Ascending aorta (tissue), 2 donors: ENCODE data around the gene AGAP1. TPM values are rescaled to one million over a fixed set of nuclear protein-coding genes. Genes with fewer than 3 reads are reported as not detected.

ENCODE experiments used
- DNase-seq, 2 donors: peaks; one replicate each; pipeline ENCODE4 v3.0.0-alpha.2; 2019; ENCODE audit warnings: low spot score in 2 of 2
- H3K27ac ChIP-seq, 2 donors: fragments of 200-600 bp; sonication (generic); one replicate each; pipeline ENCODE4 v1.5.1; 2016 to 2017; ENCODE audit warnings: mild to moderate bottlenecking in 1 of 2
- H3K27me3 ChIP-seq: fragments of 200-600 bp; sonication (generic); one replicate; pipeline ENCODE4 v1.5.1; 2017
- H3K36me3 ChIP-seq, 2 donors: fragments of 200-600 bp; sonication (generic); one replicate each; pipeline ENCODE4 v1.5.1; 2016
- H3K4me1 ChIP-seq, 2 donors: fragments of 200-600 bp; sonication (generic); one replicate each; pipeline ENCODE4 v1.5.1; 2016 to 2017; ENCODE audit warnings: mild to moderate bottlenecking in 1 of 2
- H3K4me3 ChIP-seq, 2 donors: fragments of 200-600 bp; sonication (generic); one replicate each; pipeline ENCODE4 v1.5.1; 2016 to 2017; ENCODE audit warnings: mild to moderate bottlenecking in 1 of 2
- H3K9me3 ChIP-seq, 2 donors: fragments of 200-600 bp; sonication (generic); one replicate each; pipeline ENCODE4 v1.5.1; 2016
- CTCF ChIP-seq, 3 experiments: fragments of 200-600 bp in 2 of 3; fragments of 450-650 bp in 1 of 3; sonication (generic) in 2 of 3; IDR thresholded peaks; one replicate each; pipeline ENCODE4 v1.5.1; 2016 to 2019; ENCODE audit warnings: antibody characterized with exemption in 3 of 3, mild to moderate bottlenecking in 1 of 3, moderate library complexity in 1 of 3
- intact Hi-C: fragments of 100-400 bp; cut with DNase I; formaldehyde crosslinking; loops from one replicate; pipeline ENCODE4 v1.15.1; 2023
- total RNA-seq: library from RNA; depleted of rRNA; stranded (reverse); fragments of >200 nt; gene quantifications from one replicate; pipeline ENCODE4 v1.1.0, GENCODE V29; 2016

AGAP1 gene
- total RNA-seq, 1 donor from 2014 or later, result 19.7 TPM

- H3K36me3 ChIP-seq, result peaks cover 0 to 20% of the 10 kb centered on the region in 2 donors
- no peaks in the 10 kb centered on the region for H3K4me1 ChIP-seq
- no peak overlapping the region for H3K4me3 ChIP-seq
- DNase-seq, result no peak
- H3K9me3 ChIP-seq, result no peaks in the 10 kb centered on the region
- H3K27me3 ChIP-seq, result no peaks in the 10 kb centered on the region
- no peak overlapping the region for H3K27ac ChIP-seq
- intact Hi-C loops, result no loop called here
- no peak for TF ChIP-seq CTCF (IDR thresholded peaks at IDR 0.05)
Observed at GRCh38 chr2:235976516-235976915, 482.7 kb downstream of the AGAP1 start.

- no peak for TF ChIP-seq CTCF (IDR thresholded peaks at IDR 0.05)
- no peaks in the 10 kb centered on the region for H3K27me3 ChIP-seq
- intact Hi-C loops, result no loop called here
Observed at GRCh38 chr2:235976956-235977355, 483.1 kb downstream of the AGAP1 start.

GRCh38 chr2:235977445-235977844, 483.6 kb downstream of the AGAP1 start:
- no peak for TF ChIP-seq CTCF (IDR thresholded peaks at IDR 0.05)
- H3K4me3 ChIP-seq, result no peak overlapping the region
- no peaks in the 10 kb centered on the region for H3K4me1 ChIP-seq
- intact Hi-C loops, result no loop called here
- H3K36me3 ChIP-seq, result peaks cover 0 to 16% of the 10 kb centered on the region in 2 donors
- no peak for DNase-seq
- no peaks in the 10 kb centered on the region for H3K27me3 ChIP-seq
- no peaks in the 10 kb centered on the region for H3K9me3 ChIP-seq
- H3K27ac ChIP-seq, result no peak overlapping the region

More at GRCh38 chr2:235976956-235977355, 483.1 kb downstream of the AGAP1 start:
- H3K4me1 ChIP-seq, result no peaks in the 10 kb centered on the region
- H3K4me3 ChIP-seq, result no peak overlapping the region
- no peaks in the 10 kb centered on the region for H3K9me3 ChIP-seq
- no peak overlapping the region for H3K27ac ChIP-seq
- peaks cover 0 to 20% of the 10 kb centered on the region in 2 donors for H3K36me3 ChIP-seq
- DNase-seq, result no peak

GRCh38 chr2:235978022-235978421, 484.2 kb downstream of the AGAP1 start:
- H3K27ac ChIP-seq, result no peak overlapping the region
- H3K27me3 ChIP-seq, result no peaks in the 10 kb centered on the region
- intact Hi-C loops, result no loop called here
- H3K9me3 ChIP-seq, result no peaks in the 10 kb centered on the region
- H3K4me3 ChIP-seq, result no peak overlapping the region
- no peak for TF ChIP-seq CTCF (IDR thresholded peaks at IDR 0.05)
- H3K36me3 ChIP-seq, result peaks cover 0 to 10% of the 10 kb centered on the region in 2 donors
- no peak for DNase-seq
- no peaks in the 10 kb centered on the region for H3K4me1 ChIP-seq

- Histone ChIP-seq H3K4me1 (no peaks in the 10 kb centered on the region), H3K27ac (no peak overlapping the region), H3K36me3 (peaks cover 0 to 10% of the 10 kb centered on the region in 2 donors), H3K9me3 (no peaks in the 10 kb centered on the region), H3K4me3 (no peak overlapping the region), H3K27me3 (no peaks in the 10 kb centered on the region)
- no peak for TF ChIP-seq CTCF (IDR thresholded peaks at IDR 0.05)
- no peak for DNase-seq
- intact Hi-C loops, result no loop called here
Observed at GRCh38 chr2:235979037-235979436, 485.2 kb downstream of the AGAP1 start.
